ENCODE data around the gene SEMA3G. TPM values are rescaled to one million over a fixed set of nuclear protein-coding genes. Genes with fewer than 3 reads are reported as not detected.

The SEMA3G gene
- total and polyA plus RNA-seq, 2 experiments from 2014 or later: 0.47 to 2.5 TPM

DNA sequence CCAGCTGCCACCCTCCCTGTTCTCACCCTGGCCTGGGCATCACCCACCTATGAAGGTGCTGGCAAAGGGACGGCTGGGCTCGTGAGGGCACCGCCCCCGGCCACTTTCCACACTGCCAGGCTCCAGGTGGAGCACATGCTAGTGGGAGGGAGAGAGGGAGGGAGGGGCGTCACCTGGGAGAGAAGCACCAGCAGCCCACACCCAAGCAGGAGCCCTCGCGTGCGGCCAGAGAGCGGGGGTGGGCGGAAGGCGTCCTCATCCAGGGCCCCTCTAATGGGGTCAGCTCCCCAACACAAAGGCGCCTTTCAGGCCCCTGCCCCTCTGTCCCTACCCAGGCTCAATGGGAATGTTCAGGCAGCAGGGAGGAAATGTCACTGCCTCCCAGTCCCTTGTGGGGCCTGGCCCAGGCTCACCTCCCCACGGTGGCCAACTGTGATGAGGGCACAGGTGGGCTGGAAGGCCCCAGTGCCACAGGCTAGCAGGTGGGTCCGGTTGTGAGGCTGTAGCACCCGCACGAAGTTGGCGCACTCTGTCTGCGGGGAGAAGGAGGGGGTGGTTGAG, 3.1 kb downstream of the SEMA3G start:
- no peaks in the 10 kb centered on the region; the same call in 2 of the 3 replicates for H3K36me3 Mint-ChIP-seq (ENCODE audit: low read depth)
- no peak overlapping the region for H3K27ac ChIP-seq (ENCODE audit: low read depth)

More for the DNA sequence above, 3.1 kb downstream of the SEMA3G start:
- no peaks in the 10 kb centered on the region for H3K9me3 Mint-ChIP-seq
- ATAC-seq (no peak), DNase-seq (ENCODE audit: low spot score) (no peak)
- no peak overlapping the region for H3K4me3 Mint-ChIP-seq
- H3K27me3 ChIP-seq (ENCODE audit: insufficient read depth): no peaks in the 10 kb centered on the region
- no peak overlapping the region for H3K4me2 ChIP-seq
- H3K79me2 ChIP-seq (replicated peaks; ENCODE audit: insufficient read depth): no peaks in the 10 kb centered on the region
- H3K27ac Mint-ChIP-seq: no peak overlapping the region
- peaks cover 8% of the 10 kb centered on the region; the same call in 2 of the 3 replicates for H3K4me1 Mint-ChIP-seq
- H3K4me3 ChIP-seq: no peak overlapping the region
- H3F3A ChIP-seq (replicated peaks; ENCODE audit: low read depth): no peaks in the 10 kb centered on the region
- peaks cover 8% of the 10 kb centered on the region; the same call in 1 of the 2 replicates for H3K9me2 ChIP-seq (ENCODE audit: insufficient read depth)
- H3K27me3 Mint-ChIP-seq (ENCODE audit: insufficient read depth, low read depth, poor library complexity): peaks cover 8% of the 10 kb centered on the region
- H3K4me1 ChIP-seq (ENCODE audit: insufficient read depth): no peaks in the 10 kb centered on the region
- TF ChIP-seq NANOG (IDR thresholded peaks at IDR 0.05; ENCODE audit: borderline replicate concordance) (no peak), EZH2phosphoT487 (IDR thresholded peaks at IDR 0.05; ENCODE audit: unreplicated experiment) (no peak), EZH2 (IDR thresholded peaks at IDR 0.05; ENCODE audit: low read depth, unreplicated experiment) (no peak), ZNF114 (CRISPR knock-in tag; IDR thresholded peaks at IDR 0.05) (no peak), ZNF462 (CRISPR knock-in tag; IDR thresholded peaks at IDR 0.05) (no peak), CREB1 (CRISPR knock-in tag; IDR thresholded peaks at IDR 0.05; ENCODE audit: low read depth) (no peak), JUNB (IDR thresholded peaks at IDR 0.05; ENCODE audit: unreplicated experiment) (no peak), ETS1 (IDR thresholded peaks at IDR 0.05) (no peak), ZNF331 (CRISPR knock-in tag; IDR thresholded peaks at IDR 0.05; ENCODE audit: low read depth) (no peak), POLR2AphosphoS5 (IDR thresholded peaks at IDR 0.05; ENCODE audit: low read depth) (no peak), REST (IDR thresholded peaks at IDR 0.05; ENCODE audit: unreplicated experiment) (no peak)
- TF ChIP-seq, protein P1, sequence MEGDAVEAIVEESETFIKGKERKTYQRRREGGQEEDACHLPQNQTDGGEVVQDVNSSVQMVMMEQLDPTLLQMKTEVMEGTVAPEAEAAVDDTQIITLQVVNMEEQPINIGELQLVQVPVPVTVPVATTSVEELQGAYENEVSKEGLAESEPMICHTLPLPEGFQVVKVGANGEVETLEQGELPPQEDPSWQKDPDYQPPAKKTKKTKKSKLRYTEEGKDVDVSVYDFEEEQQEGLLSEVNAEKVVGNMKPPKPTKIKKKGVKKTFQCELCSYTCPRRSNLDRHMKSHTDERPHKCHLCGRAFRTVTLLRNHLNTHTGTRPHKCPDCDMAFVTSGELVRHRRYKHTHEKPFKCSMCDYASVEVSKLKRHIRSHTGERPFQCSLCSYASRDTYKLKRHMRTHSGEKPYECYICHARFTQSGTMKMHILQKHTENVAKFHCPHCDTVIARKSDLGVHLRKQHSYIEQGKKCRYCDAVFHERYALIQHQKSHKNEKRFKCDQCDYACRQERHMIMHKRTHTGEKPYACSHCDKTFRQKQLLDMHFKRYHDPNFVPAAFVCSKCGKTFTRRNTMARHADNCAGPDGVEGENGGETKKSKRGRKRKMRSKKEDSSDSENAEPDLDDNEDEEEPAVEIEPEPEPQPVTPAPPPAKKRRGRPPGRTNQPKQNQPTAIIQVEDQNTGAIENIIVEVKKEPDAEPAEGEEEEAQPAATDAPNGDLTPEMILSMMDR (conservative IDR thresholded peaks at IDR 0.05; ENCODE audit: low read depth in 2 of 2): no peak
- no peaks in the 10 kb centered on the region for H4K20me1 ChIP-seq (replicated peaks; ENCODE audit: insufficient read depth)
- H3K36me3 ChIP-seq (ENCODE audit: insufficient read depth): no peaks in the 10 kb centered on the region
- no peak overlapping the region for H2AFZ ChIP-seq

Measured in GM23338 (cell line).